Measurements from ENCODE around the gene CSNK1A1. TPM values are rescaled to one million over a fixed set of nuclear protein-coding genes. Genes with fewer than 3 reads are reported as not detected.

CSNK1A1 gene
- total and polyA plus RNA-seq, 2 of the 4 experiments (the other 2 are of a cell fraction): 140 to 419 TPM

GRCh38 chr5:149452665-149453617 lies 98.3 kb downstream of the CSNK1A1 start:
- Histone ChIP-seq H2BK15ac (ENCODE audit: low read depth, low read length) (peak overlapping the region; percentile 98; the same call in 2 of the 3 replicates), H3K4me1 (ENCODE audit: control insufficient read depth, insufficient read depth, low read length) (peaks cover 50% of the 10 kb centered on the region), H2BK120ac (ENCODE audit: low read depth, low read length) (peak overlapping the region; percentile 96), H4K8ac (ENCODE audit: low read depth in 2 of 2, low read length in 2 of 2) (peak overlapping the region; percentile 76 to 99), H3K14ac (replicated peaks; ENCODE audit: low read depth, low read length) (peak overlapping the region; percentile 92), H3K18ac (ENCODE audit: low read depth, low read length) (peak overlapping the region; percentile 96), H3K4me3 (ENCODE audit: insufficient read depth, low read depth, low read length) (no peak overlapping the region), H3K56ac (ENCODE audit: extremely low read depth, insufficient read depth, low read length) (peak overlapping the region; percentile 92), H3K9ac (ENCODE audit: low read depth, low read length) (peak overlapping the region; percentile 79), H2BK5ac (ENCODE audit: low read depth, low read length, poor library complexity, severe bottlenecking) (peak overlapping the region; percentile 98), H3K9me1 (ENCODE audit: insufficient read depth, low read length) (peaks cover 42% of the 10 kb centered on the region), H3K4ac (ENCODE audit: low read depth, low read length) (peak overlapping the region; percentile 98), H3K27me3 (ENCODE audit: control insufficient read depth, insufficient read depth, low read length) (no peaks in the 10 kb centered on the region), H4K20me1 (ENCODE audit: insufficient read depth, low read length) (no peaks in the 10 kb centered on the region), H2BK20ac (ENCODE audit: low read depth, low read length) (peak overlapping the region; percentile 99), H3K9me3 (ENCODE audit: control insufficient read depth, insufficient read depth, low read length) (no peaks in the 10 kb centered on the region), H2AK9ac (replicated peaks; ENCODE audit: low read depth, low read length, poor library complexity) (peak overlapping the region; percentile 99), H3K79me1 (ENCODE audit: low read depth in 1 of 2, low read length in 2 of 2) (peaks cover 0 to 43% of the 10 kb centered on the region in 2 experiments; a peak in 3 of 4 replicates), H3K27ac (ENCODE audit: insufficient read depth, low read length) (peak overlapping the region; percentile 99), H3K23ac (ENCODE audit: low read depth, low read length) (peak overlapping the region; percentile 89), H4K91ac (ENCODE audit: insufficient read depth, low read depth, low read length) (peak overlapping the region; percentile 99), H2AK5ac (ENCODE audit: low read depth, low read length) (peak overlapping the region; percentile 100), H2AFZ (replicated peaks; ENCODE audit: low read length, poor library complexity) (peak overlapping the region; percentile 85), H3K4me2 (ENCODE audit: low read depth, low read length) (peak overlapping the region; percentile 27; the same call in 1 of the 2 replicates), H4K5ac (ENCODE audit: low read depth, low read length) (peak overlapping the region; percentile 96), H3K36me3 (ENCODE audit: control insufficient read depth, insufficient read depth, low read length) (no peaks in the 10 kb centered on the region)
- no TSS peak for BruUV-seq (replicated peaks)
- POLR2A ChIA-PET (ENCODE audit: unreplicated experiment): interaction anchor here (0.7 to 1.2 kb wide), 2 partner anchors 46 to 109 kb away, joined by 3 to 4 read pairs; no protein-coding TSS in a partner anchor
- intact Hi-C loops (cut with micrococcal nuclease): loop anchor here (1.0 kb wide), 1 partner anchor 28 kb away; no protein-coding TSS in a partner anchor
- in situ Hi-C loops (cut with MboI; ENCODE audit: low sequenced_read_pairs): no loop called here
- dilution Hi-C loops (cut with HindIII; ENCODE audit: low sequenced_read_pairs, unreplicated experiment): no loop called here
- CTCF ChIA-PET: interaction anchor here (1.8 to 2.2 kb wide), 2 partner anchors 34 to 108 kb away, joined by 5 to 9 read pairs; no protein-coding TSS in a partner anchor
- ATAC-seq (ENCODE audit: low read depth) (peak; percentile 80), DNase-seq (peak; percentile 96)
- WGBS, 2 experiments (ENCODE audit: extremely low coverage in 2 of 2, insufficient read length in 1 of 2): 3% methylated on average over 6 of the region's 16 CpGs; no CpG with 5 or more reads in 1 of the 2 experiments
- TF ChIP-seq MAZ (IDR thresholded peaks at IDR 0.05; ENCODE audit: borderline replicate concordance, low read depth, low read length): peak; percentile 69; the same call in 1 of the 2 replicates
- TF ChIP-seq SMC3 (IDR thresholded peaks at IDR 0.05; ENCODE audit: low read depth, low read length): peak; percentile 6; the same call in 1 of the 2 replicates
- no peak; the same call in 1 of the 2 replicates for TF ChIP-seq CHD1 (IDR thresholded peaks at IDR 0.05; ENCODE audit: low read depth, low read length)
- TF ChIP-seq POLR2A (IDR thresholded peaks at IDR 0.05; ENCODE audit: low read depth, low read length): peak; percentile 78
- peak; percentile 43 for TF ChIP-seq RCOR1 (IDR thresholded peaks at IDR 0.05; ENCODE audit: insufficient replicate concordance, low read length)
- TF ChIP-seq CTCF (conservative IDR thresholded peaks at IDR 0.05; ENCODE audit: low read depth, low read length): peak; percentile 34
- peak; percentile 43 for TF ChIP-seq RAD21 (IDR thresholded peaks at IDR 0.05; ENCODE audit: low read length)
- TF ChIP-seq RFX5 (IDR thresholded peaks at IDR 0.05; ENCODE audit: low read depth, low read length): no peak
- TF ChIP-seq BHLHE40 (IDR thresholded peaks at IDR 0.05; ENCODE audit: low read depth, low read length): peak; percentile 73
- peak; percentile 48 for TF ChIP-seq NFE2L2 (IDR thresholded peaks at IDR 0.05; ENCODE audit: low read depth, low read length)
- peak; percentile 94 for TF ChIP-seq FOS (IDR thresholded peaks at IDR 0.05; ENCODE audit: low read depth, low read length)
- no peak for TF ChIP-seq ELK1 (IDR thresholded peaks at IDR 0.05; ENCODE audit: borderline replicate concordance, low read depth, low read length)
- TF ChIP-seq MAFK (IDR thresholded peaks at IDR 0.05; ENCODE audit: low read depth, low read length): peak; percentile 78; the same call in 1 of the 2 replicates
